Spleen (tissue), 7 donors: ENCODE results near the gene RNF103.

ENCODE experiments used
- CTCF ChIP-seq, 11 experiments: fragments of 200-600 bp in 7 of 11; fragments of 450-650 bp in 4 of 11; sonication (generic) in 4 of 11; IDR thresholded peaks in 8 of 11; conservative IDR thresholded peaks in 3 of 11; 1 replicate in 7 of 11; 2 replicates in 4 of 11; pipeline versions ENCODE4 v1.4.0 to v1.8.0; 2016 to 2021; ENCODE audit warnings: antibody characterized with exemption in 11 of 11, inconsistent platforms in 4 of 11, mild to moderate bottlenecking in 1 of 11
- POLR2A ChIP-seq, 3 donors: fragments of 450-650 bp; IDR thresholded peaks; one replicate each; pipeline ENCODE4 v1.5.1; 2017; ENCODE audit warnings: antibody characterized with exemption in 3 of 3, mild to moderate bottlenecking in 1 of 3
- donor health status: DM: no; HTN: no; CAD: no; lungs with moderate emphysema.
- donor health status: DM: no; HTN: no; CAD: no.
- donor health status: DM: no; HTN: no; CAD: no.

- no peak for TF ChIP-seq CTCF (IDR thresholded peaks at IDR 0.05 in 8 of 11, conservative IDR thresholded peaks at IDR 0.05 in 3 of 11)
- no peak for TF ChIP-seq POLR2A (IDR thresholded peaks at IDR 0.05)
These were observed 15.0 kb upstream of the RNF103 start for GRCh38 chr2:86638712-86639111.
